ENCODE results near the gene CISD3.

The CISD3 gene

DNA sequence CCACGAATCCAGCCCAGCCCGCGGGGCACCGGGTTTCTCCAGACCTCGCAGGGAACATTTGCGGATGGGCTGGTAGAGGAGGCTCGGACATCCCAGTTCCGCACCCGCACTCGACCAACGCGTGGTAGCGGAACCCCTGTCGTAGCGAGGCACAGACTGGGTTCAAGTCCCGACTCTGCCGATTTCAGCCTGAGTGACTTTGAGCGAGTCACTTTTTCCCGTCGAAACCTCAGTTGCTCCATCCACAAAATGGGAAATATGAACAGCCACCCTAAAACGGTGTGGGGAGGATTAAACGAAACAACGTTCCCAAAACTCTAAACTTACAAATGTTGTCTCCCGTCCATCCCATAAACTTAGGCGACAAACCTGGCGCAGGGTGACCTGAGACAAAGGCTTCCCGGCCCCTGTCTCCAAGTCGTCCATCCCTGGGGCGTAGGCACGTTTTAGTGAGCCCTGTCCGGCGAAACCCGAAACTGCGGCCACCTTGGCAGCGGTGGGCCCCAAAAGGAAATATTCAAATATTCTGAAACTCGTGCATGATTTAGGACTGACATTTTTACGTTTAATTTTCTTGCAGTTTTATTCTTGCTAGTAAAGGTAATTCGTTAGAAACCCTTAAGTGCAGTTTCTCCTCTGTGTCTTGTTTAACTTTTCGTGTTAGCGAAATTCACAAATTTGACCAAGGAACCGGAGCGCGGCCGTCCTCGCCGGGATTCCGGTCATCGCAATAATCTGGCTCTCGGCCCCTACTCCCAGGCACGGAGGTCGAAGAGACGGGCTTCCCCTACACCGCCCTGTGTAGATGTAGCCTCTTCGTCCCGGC is 27.0 kb upstream of the CISD3 start:
- Histone ChIP-seq H3K4me1 (ENCODE audit: control insufficient read depth, insufficient read depth, low read length) (peaks cover 14% of the 10 kb centered on the region), H3K27ac (ENCODE audit: low read depth, low read length) (peak overlapping the region; percentile 91), H3K36me3 (ENCODE audit: control insufficient read depth, insufficient read depth, low read length) (peaks cover 4% of the 10 kb centered on the region), H3K27me3 (ENCODE audit: control insufficient read depth, insufficient read depth, low read length) (no peaks in the 10 kb centered on the region), H3K4me3 (ENCODE audit: low read length) (peak overlapping the region; percentile 91), H3K9ac (ENCODE audit: low read length) (peak overlapping the region; percentile 92)

DNA sequence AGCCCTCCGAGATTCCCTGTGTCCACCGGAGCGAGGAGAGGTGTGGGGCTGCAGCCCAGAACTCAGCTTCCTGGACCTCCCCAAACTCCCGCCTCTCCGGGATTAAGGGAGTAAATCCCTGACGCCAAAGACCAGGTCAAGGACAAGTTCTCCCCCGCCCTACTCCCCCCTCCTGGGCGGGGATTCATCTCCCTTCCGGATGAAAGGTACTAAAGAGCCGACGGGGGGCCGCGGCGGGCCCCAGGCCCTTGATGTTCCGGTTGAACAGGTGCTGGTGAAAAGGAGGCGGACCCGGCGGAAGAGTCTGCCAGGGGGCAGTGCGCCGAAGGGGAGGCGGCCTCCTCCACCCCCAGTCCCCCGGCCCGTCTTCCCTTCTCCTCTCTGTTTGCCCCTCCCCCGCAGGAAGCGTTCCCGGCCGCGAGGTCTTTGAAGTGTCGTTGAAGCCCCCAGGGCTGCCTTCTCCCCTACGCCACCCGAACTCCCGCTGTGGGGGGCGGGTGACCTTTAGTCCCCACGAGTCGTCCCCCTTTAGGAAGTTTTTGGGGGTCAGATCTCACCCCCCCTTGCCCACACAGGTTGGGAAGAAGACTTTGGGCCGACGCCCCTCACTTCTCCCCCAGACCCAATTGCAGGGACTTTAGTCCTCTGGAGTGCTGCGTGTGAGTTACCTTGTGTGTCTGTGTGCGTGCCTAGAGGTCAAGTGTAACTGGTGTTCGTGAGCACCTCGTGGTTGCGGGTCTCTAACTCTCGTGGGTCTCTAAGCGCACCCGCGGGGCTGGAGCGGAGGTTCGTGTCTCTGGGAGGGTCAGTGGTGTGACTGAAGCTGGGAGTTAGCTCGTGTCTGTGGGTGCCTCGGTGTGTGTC is 26.2 kb upstream of the CISD3 start:
- H3K4me1 ChIP-seq (ENCODE audit: control insufficient read depth, insufficient read depth, low read length): peaks cover 14% of the 10 kb centered on the region

DNA sequence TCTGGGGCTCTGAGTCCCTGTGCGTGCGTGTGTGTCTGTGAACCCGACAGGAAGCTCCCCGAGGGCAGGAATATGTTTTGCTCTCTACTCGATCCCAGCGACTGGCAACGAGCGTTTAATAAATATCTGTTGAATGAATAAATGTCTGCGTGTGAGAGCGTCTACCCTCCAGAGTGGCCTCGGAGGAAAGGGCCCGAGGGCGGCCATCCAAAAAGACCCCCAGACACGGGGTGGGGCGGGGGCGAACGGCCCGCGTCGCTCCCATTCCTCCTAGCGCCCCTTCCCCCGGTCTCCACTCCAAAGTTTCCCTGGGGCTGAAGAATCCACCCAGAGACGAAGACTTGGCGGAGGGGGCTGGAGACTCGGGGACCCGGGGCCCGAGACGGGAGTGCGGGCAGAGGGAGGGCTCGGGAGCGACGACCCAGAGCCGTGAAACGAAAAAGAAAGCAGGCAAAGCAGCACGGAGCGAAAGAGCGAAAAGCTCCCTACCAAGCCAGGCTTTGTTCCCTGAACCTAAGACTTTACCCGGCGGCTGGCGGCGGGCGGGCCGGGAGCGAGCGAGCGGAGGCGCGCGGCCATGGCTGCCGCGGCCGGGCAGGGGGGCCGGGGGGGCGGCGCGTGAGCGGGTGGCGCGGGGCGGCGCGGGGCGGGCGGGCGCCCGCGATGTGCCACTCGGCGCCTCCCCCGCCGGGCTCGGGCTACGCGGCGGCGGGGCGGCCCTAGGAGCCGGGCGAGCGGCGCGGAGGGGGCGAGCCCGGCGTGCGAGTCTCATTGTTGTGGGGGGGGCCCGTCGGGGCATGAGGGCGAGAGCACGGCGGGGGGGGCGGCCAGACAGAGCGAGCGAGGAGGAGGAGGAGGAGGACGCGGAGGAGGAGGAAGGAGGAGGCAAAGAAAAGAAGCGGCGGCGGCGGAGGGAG is 25.3 kb upstream of the CISD3 start, which contains the start of gene MLLT6:
Gene MLLT6, plus strand, starts transcription at position 668 of the 917 bp plus-strand sequence. CDS start 360 bp downstream, outside the sequence.
- Histone ChIP-seq H3K4me3 (ENCODE audit: low read length) (peak within 1 kb of the TSS; percentile 91), H3K27ac (ENCODE audit: low read depth, low read length) (peak within 1 kb of the TSS; percentile 91), H3K9ac (ENCODE audit: low read length) (peak within 1 kb of the TSS; percentile 69), H3K27me3 (ENCODE audit: control insufficient read depth, insufficient read depth, low read length) (no peaks in the 10 kb centered on the region), H3K4me1 (ENCODE audit: control insufficient read depth, insufficient read depth, low read length) (peaks cover 14% of the 10 kb centered on the region), H3K36me3 (ENCODE audit: control insufficient read depth, insufficient read depth, low read length) (peaks cover 11% of the 10 kb centered on the region)

More for the DNA sequence above, 26.2 kb upstream of the CISD3 start:
- Histone ChIP-seq H3K36me3 (ENCODE audit: control insufficient read depth, insufficient read depth, low read length) (peaks cover 4% of the 10 kb centered on the region), H3K27me3 (ENCODE audit: control insufficient read depth, insufficient read depth, low read length) (no peaks in the 10 kb centered on the region), H3K4me3 (ENCODE audit: low read length) (peak overlapping the region; percentile 91), H3K9ac (ENCODE audit: low read length) (peak overlapping the region; percentile 69), H3K27ac (ENCODE audit: low read depth, low read length) (peak overlapping the region; percentile 91)

DNA sequence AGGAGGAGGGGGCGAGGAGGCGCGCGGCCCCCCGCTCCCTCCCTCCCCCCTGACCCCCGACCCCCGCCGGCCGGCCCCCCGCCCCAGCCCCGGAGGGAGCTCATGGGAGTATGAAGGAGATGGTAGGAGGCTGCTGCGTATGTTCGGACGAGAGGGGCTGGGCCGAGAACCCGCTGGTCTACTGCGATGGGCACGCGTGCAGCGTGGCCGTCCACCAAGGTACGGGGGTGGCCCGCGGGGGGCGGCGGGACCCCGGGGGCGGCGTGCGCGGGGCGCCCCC is 24.7 kb upstream of the CISD3 start:
- H3K4me1 ChIP-seq (ENCODE audit: control insufficient read depth, insufficient read depth, low read length): peaks cover 14% of the 10 kb centered on the region

DNA sequence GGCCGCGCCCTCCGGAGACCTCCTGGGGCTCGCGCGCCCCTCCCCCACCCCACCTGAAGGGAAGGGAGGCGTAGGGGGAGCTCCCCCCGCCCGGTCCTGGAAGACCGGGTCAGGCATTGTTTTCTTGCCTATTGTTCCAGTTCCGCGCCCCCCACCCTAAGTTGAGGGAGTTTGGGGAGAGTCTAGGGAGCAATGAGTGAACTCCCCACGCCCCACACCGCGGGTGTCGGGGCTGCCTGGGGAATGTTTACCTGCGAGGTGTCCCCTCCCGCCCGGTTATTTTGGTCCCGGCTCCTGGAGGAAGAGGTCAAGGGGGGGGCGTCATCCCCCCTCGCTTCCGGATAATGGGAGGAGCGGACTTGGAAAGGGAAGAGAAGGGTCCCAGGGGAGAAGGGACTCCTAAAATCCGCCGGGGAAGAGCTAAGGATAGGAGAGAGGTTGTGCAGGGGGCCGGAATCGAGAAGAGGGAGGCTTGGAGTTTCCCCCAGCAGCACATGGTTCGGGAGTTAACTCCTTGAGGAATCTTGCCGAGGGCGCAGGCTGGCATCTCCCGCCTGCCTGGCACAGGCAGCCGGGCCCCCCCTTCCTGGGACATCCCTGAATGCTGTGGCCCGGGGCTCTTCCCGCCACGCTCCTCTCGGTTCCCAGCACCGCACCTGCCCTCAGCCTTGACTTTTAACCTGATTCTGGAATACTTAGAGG is 24.2 kb upstream of the CISD3 start:
- Histone ChIP-seq H3K4me3 (ENCODE audit: low read length) (peak overlapping the region; percentile 62), H3K36me3 (ENCODE audit: control insufficient read depth, insufficient read depth, low read length) (peaks cover 16% of the 10 kb centered on the region), H3K4me1 (ENCODE audit: control insufficient read depth, insufficient read depth, low read length) (peaks cover 14% of the 10 kb centered on the region), H3K27me3 (ENCODE audit: control insufficient read depth, insufficient read depth, low read length) (no peaks in the 10 kb centered on the region), H3K27ac (ENCODE audit: low read depth, low read length) (peak overlapping the region; percentile 79), H3K9ac (ENCODE audit: low read length) (peak overlapping the region; percentile 13)

More for the DNA sequence above, 24.7 kb upstream of the CISD3 start:
- Histone ChIP-seq H3K4me3 (ENCODE audit: low read length) (peak overlapping the region; percentile 62), H3K9ac (ENCODE audit: low read length) (no peak overlapping the region), H3K27me3 (ENCODE audit: control insufficient read depth, insufficient read depth, low read length) (no peaks in the 10 kb centered on the region), H3K27ac (ENCODE audit: low read depth, low read length) (peak overlapping the region; percentile 79), H3K36me3 (ENCODE audit: control insufficient read depth, insufficient read depth, low read length) (peaks cover 16% of the 10 kb centered on the region)

DNA sequence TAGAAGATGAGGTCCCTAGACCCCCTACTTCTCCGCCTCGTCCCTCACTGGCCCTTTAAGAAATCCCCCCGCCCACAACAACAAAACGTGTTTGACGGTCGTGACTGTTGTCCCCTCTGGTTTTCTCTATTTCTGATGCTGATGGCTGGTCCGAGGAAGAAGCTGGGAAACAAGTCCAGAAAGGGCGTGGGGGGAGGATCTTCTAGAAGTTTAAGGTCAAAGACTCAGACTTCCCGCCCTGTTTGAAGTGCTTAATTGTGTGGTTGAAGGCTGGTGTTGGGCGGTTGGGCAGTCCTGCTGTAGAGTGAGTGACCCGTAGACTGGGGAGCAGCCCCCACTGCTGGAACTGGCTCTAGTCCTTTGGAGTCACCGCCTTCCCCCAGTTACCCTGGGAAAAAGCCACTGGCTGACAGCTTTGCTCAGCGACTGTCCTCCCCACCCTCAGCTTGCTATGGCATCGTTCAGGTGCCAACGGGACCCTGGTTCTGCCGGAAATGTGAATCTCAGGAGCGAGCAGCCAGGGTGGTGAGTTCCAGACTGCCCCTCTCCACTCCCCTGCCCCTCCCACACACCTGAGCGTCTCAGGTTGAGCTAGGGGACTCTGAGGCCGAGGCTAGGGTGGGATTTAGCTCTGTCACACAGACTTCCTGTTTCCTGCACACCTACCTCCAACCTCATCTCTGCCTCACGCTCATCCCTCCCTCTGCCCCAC is 23.5 kb upstream of the CISD3 start:
- Histone ChIP-seq H3K36me3 (ENCODE audit: control insufficient read depth, insufficient read depth, low read length) (peaks cover 23% of the 10 kb centered on the region), H3K27me3 (ENCODE audit: control insufficient read depth, insufficient read depth, low read length) (no peaks in the 10 kb centered on the region), H3K4me3 (ENCODE audit: low read length) (peak overlapping the region; percentile 62), H3K27ac (ENCODE audit: low read depth, low read length) (peak overlapping the region; percentile 79), H3K9ac (ENCODE audit: low read length) (peak overlapping the region; percentile 13), H3K4me1 (ENCODE audit: control insufficient read depth, insufficient read depth, low read length) (peaks cover 10% of the 10 kb centered on the region)

DNA sequence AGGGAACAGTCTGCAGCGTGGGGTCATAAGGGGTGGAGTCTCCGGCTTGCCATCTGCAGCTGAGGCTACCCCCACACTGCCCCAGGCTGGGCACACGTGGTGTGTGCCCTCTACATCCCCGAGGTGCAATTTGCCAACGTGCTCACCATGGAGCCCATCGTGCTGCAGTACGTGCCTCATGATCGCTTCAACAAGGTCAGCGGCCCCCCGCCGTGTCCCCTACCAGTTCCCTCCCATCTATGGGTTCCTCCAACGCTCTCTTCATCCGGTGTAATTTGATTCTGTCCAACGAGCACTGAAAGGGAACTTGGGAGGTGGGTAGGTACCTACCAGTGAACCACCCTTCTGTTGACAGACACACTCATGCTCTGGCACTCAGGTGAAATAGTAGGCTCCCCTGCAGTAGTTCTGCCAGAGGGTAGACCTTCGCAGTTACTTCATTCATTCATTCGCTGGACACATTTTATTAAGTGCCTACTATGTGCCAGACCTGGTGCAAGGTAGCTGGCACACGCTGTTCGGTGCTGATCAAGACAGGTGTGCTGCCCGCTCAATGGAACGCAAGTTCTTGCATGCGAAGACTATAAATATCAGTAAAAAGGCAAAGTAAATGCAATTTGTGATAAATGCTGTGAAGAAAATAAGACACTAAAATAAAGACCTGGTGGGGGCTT is 22.3 kb upstream of the CISD3 start:
- no peak overlapping the region for H3K4me3 ChIP-seq (ENCODE audit: low read length)
- H3K27ac ChIP-seq (ENCODE audit: low read depth, low read length): no peak overlapping the region

DNA sequence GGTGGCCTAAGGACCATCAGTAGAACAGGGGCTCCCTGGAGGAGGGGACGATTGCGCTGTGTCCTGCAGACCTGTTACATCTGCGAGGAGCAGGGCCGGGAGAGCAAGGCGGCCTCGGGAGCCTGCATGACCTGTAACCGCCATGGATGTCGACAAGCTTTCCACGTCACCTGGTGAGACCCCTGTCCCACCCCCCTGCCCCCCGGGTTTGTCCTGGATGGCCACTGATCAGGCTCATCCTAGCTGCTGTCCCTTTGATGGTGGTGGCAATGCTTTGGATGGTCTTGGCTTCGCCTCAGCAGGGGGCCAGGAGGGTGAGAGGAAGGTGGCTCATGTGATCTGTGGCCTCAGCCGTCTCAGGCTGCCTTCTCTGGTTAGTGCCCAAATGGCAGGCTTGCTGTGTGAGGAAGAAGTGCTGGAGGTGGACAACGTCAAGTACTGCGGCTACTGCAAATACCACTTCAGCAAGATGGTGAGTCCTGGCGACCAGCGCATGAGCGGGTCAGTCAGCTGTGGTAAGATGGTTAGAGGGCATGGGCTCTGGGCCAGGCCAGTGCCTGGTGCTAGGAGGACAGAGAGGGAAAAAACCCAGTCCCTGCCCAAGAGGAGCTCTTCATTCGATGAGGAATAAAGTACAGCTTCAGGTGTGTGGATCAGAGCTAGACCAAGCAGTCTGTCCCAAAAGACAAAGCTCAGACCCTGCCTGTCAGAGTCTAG is 20.9 kb upstream of the CISD3 start:
- H3K27ac ChIP-seq (ENCODE audit: low read depth, low read length): no peak overlapping the region
- H3K4me3 ChIP-seq (ENCODE audit: low read length): no peak overlapping the region
- no peaks in the 10 kb centered on the region for H3K27me3 ChIP-seq (ENCODE audit: control insufficient read depth, insufficient read depth, low read length)
- peaks cover 4% of the 10 kb centered on the region for H3K4me1 ChIP-seq (ENCODE audit: control insufficient read depth, insufficient read depth, low read length)
- peaks cover 37% of the 10 kb centered on the region for H3K36me3 ChIP-seq (ENCODE audit: control insufficient read depth, insufficient read depth, low read length)
- H3K9ac ChIP-seq (ENCODE audit: low read length): no peak overlapping the region

More for the DNA sequence above, 22.3 kb upstream of the CISD3 start:
- no peaks in the 10 kb centered on the region for H3K27me3 ChIP-seq (ENCODE audit: control insufficient read depth, insufficient read depth, low read length)
- H3K9ac ChIP-seq (ENCODE audit: low read length): no peak overlapping the region
- peaks cover 8% of the 10 kb centered on the region for H3K4me1 ChIP-seq (ENCODE audit: control insufficient read depth, insufficient read depth, low read length)
- peaks cover 31% of the 10 kb centered on the region for H3K36me3 ChIP-seq (ENCODE audit: control insufficient read depth, insufficient read depth, low read length)

DNA sequence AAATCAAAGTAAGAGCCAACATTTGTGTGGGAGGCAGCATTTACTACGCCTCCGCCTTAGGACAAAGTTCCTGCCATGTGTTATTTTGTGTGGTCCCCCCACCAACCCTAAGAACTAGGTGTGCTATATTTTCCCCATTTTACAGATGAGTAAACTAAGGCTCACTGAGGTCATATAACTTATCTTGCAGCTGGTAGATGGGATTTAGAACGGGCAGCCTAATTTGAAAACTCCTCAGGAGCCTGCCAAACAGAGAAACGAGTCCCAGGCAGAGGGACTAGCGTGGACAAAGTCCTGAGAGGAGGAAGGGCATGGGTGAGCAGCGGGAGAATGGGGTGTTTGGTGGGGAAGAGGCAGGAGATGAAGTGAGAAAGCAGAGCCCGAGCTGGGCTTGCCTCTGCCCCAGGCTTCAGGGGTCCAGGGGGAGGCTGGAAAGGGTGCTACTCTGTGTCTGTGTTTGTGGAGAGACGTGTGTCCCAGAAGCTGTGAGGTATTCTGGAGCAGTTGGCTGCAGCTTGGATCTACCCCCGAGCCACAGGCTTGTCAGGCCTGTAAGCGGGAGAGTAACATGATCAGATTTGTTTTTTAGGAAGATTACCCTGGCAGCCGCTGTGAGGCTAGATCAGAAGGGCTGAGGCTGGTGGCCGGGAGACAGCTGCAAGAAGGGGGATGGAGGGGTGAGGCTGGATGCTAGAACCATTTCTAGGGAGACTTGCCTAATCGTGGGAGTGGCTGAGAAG is 20.1 kb upstream of the CISD3 start:
- H3K4me1 ChIP-seq (ENCODE audit: control insufficient read depth, insufficient read depth, low read length): peaks cover 4% of the 10 kb centered on the region
- H3K9ac ChIP-seq (ENCODE audit: low read length): no peak overlapping the region
- no peak overlapping the region for H3K27ac ChIP-seq (ENCODE audit: low read depth, low read length)
- peaks cover 37% of the 10 kb centered on the region for H3K36me3 ChIP-seq (ENCODE audit: control insufficient read depth, insufficient read depth, low read length)
- no peaks in the 10 kb centered on the region for H3K27me3 ChIP-seq (ENCODE audit: control insufficient read depth, insufficient read depth, low read length)
- no peak overlapping the region for H3K4me3 ChIP-seq (ENCODE audit: low read length)

DNA sequence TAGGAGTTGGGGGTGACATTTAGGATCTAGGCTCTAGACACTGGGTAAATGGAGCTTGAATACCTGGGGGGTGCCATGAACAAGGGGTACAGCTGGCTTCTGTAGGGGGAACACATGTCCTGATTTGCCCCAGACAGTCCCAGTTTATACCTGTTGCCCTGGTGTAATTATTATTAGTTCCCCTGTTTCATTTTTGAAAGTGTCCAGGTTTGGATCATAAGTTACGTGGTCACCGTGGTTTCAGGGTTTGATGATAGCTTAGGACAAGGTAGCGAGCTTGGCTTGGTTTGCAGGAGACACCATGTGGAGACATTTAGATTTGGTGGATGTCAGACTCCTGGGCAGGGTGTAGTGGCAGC is 19.6 kb upstream of the CISD3 start:
- H3K9ac ChIP-seq (ENCODE audit: low read length): no peak overlapping the region
- no peaks in the 10 kb centered on the region for H3K27me3 ChIP-seq (ENCODE audit: control insufficient read depth, insufficient read depth, low read length)
- H3K36me3 ChIP-seq (ENCODE audit: control insufficient read depth, insufficient read depth, low read length): peaks cover 37% of the 10 kb centered on the region
- H3K27ac ChIP-seq (ENCODE audit: low read depth, low read length): no peak overlapping the region
- no peak overlapping the region for H3K4me3 ChIP-seq (ENCODE audit: low read length)
- H3K4me1 ChIP-seq (ENCODE audit: control insufficient read depth, insufficient read depth, low read length): peaks cover 4% of the 10 kb centered on the region
